ENCODE results near the gene TAF4. TPM values are rescaled to one million over a fixed set of nuclear protein-coding genes. Genes with fewer than 3 reads are reported as not detected.
"Not testable (repeated sequence)": the region's sequence is repeated elsewhere in the genome, so short reads cannot be mapped to it uniquely, and the experiment has no call there.

Gene TAF4
- total RNA-seq, 4 donors from 2014 or later: 21.1 to 40.6 (median 22.1) TPM

DNA sequence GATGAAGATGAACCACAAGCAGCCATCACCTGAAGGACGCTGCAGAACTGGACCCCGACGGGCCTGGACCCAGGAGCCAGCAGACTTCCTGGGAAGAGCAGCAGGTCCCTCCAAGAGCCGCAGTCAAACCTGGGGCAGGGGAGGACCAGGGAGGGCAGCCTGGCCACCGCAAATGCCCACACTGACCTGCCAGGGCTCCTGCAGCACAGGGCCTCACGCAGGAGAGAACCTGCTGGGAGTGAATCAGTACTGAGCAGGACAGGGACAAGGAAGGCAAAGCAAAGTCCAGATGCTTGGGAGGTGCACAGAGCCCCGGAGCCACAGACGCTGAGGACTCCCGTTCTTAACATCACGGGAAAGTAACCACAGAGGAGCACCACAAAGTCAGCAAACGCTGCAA lies 75.2 kb downstream of the TAF4 start:
- 89 to 97% methylated on average over 11 of the region's 11 CpGs for WGBS, 2 donors
- intact Hi-C loops (cut with DNase I; ENCODE audit: low total_unique reads): no loop called here
- no peak overlapping the region for H3K4me3 ChIP-seq (ENCODE audit: low read depth, poor library complexity, severe bottlenecking)
- no peak for TF ChIP-seq POLR2A (IDR thresholded peaks at IDR 0.05)
- TF ChIP-seq, protein P1, sequence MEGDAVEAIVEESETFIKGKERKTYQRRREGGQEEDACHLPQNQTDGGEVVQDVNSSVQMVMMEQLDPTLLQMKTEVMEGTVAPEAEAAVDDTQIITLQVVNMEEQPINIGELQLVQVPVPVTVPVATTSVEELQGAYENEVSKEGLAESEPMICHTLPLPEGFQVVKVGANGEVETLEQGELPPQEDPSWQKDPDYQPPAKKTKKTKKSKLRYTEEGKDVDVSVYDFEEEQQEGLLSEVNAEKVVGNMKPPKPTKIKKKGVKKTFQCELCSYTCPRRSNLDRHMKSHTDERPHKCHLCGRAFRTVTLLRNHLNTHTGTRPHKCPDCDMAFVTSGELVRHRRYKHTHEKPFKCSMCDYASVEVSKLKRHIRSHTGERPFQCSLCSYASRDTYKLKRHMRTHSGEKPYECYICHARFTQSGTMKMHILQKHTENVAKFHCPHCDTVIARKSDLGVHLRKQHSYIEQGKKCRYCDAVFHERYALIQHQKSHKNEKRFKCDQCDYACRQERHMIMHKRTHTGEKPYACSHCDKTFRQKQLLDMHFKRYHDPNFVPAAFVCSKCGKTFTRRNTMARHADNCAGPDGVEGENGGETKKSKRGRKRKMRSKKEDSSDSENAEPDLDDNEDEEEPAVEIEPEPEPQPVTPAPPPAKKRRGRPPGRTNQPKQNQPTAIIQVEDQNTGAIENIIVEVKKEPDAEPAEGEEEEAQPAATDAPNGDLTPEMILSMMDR (IDR thresholded peaks at IDR 0.05): no peak
- DNase-seq (ENCODE audit: low spot score in 2 of 2): no peak

DNA sequence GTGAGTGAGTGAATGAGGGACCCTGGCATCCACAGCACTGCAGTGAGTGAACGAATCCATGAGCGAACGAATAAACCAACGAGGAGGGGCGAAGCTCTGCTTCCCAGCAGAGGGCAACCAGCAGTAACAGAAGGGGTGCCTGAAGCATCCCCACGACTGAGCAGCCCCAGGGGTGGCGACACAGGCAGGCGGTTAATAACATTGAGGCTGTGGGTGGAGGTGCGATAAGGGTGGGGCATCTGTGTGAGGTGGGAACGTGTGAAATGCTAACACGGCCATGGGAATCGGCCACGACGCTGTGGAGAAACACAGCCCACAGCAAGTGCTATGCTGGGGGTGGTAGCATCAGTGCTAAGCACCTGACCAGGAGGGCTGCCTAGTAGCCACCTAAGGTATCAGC lies 75.9 kb downstream of the TAF4 start:
- 87 to 92% methylated on average over 14 of the region's 14 CpGs for WGBS, 2 donors
- TF ChIP-seq POLR2A (IDR thresholded peaks at IDR 0.05): no peak
- TF ChIP-seq, protein P1 (IDR thresholded peaks at IDR 0.05): no peak
- intact Hi-C loops (cut with DNase I; ENCODE audit: low total_unique reads): no loop called here
- DNase-seq (ENCODE audit: low spot score in 2 of 2): no peak
- no peak overlapping the region for H3K4me3 ChIP-seq (ENCODE audit: low read depth, poor library complexity, severe bottlenecking)

DNA sequence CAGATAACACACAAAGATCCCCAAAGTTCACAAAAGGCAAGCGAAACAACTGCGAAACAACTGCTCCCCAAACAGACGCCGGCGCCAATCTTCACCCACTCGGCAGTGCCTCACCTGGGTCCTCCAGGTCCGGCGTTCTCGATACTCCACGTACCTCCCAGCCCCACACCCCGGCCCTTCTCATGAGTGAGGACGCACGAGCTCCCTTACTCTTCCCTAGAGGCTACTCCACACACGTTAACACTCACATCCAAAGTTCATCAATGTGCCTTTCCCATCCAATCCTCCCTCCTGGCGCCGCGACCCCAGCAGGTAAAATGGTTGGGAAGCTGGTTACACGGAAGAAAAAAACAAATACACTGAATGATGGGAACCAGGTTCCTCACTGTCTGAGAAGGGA lies 77.0 kb downstream of the TAF4 start:
- no peak for TF ChIP-seq POLR2A (IDR thresholded peaks at IDR 0.05)
- TF ChIP-seq, protein P1 (IDR thresholded peaks at IDR 0.05): no peak
- DNase-seq (ENCODE audit: low spot score in 2 of 2): no peak
- H3K4me3 ChIP-seq (ENCODE audit: low read depth, poor library complexity, severe bottlenecking): no peak overlapping the region
- intact Hi-C loops (cut with DNase I; ENCODE audit: low total_unique reads): no loop called here
- WGBS, 2 donors: 96% methylated on average over 18 of the region's 18 CpGs

DNA sequence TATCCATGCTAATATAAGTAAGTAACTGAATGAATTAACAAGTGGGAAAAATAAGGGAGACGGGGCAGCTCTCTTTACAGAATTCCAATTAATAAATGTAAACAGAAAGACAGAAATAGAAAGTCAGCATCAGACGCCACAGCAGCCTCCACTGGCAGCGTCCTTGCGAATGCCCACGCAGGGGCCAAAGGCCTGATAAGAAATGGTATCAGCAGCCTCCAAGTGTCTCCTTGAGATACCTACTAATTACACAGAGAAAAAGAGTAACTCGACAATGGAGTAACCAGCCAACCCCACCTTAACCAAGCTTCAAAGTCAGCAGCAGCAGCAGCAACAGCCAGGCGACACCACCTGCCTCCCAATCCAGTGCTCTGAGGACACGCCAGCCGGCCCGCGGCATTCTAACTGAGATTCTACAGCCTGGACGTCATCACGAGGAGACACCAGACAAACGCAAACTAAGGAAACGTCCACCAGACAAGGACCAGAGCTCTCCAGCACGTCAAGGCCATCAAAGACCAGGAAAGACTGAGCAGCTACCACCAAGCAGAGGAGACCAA lies 78.8 kb downstream of the TAF4 start:
- WGBS, 2 donors: 92 to 97% methylated on average over 16 of the region's 16 CpGs

DNA sequence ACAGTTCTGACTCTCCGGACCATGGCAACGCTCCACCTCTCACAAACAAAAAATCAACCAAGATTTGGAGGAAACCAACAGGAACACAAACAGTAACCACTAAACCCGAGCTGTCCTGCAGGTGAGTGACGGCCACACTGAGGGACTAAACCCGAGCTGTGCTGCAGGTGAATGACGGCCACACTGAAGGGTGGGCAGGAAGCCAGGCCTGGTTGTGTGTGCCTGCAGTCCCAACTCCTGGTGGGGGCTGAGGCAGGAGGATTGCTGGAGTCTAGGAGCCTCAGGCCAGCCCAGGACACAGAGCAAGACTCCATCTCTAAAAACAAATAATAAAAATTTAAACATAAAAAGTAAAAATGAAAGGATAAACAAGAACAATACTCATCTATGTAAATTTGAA lies 80.6 kb downstream of the TAF4 start:
- TF ChIP-seq POLR2A (IDR thresholded peaks at IDR 0.05): no peak
- TF ChIP-seq, protein P1 (IDR thresholded peaks at IDR 0.05): no peak
- intact Hi-C loops (cut with DNase I; ENCODE audit: low total_unique reads): no loop called here
- DNase-seq (ENCODE audit: low spot score in 2 of 2): no peak
- no peak overlapping the region for H3K4me3 ChIP-seq (ENCODE audit: low read depth, poor library complexity, severe bottlenecking)
- 93 to 99% methylated on average over 6 of the region's 6 CpGs for WGBS, 2 donors

More for the DNA sequence above, 78.8 kb downstream of the TAF4 start:
- TF ChIP-seq, protein P1 (IDR thresholded peaks at IDR 0.05): no peak
- no peak for TF ChIP-seq POLR2A (IDR thresholded peaks at IDR 0.05)
- no peak for DNase-seq (ENCODE audit: low spot score in 2 of 2)
- H3K4me3 ChIP-seq (ENCODE audit: low read depth, poor library complexity, severe bottlenecking): no peak overlapping the region
- intact Hi-C loops (cut with DNase I; ENCODE audit: low total_unique reads): no loop called here

DNA sequence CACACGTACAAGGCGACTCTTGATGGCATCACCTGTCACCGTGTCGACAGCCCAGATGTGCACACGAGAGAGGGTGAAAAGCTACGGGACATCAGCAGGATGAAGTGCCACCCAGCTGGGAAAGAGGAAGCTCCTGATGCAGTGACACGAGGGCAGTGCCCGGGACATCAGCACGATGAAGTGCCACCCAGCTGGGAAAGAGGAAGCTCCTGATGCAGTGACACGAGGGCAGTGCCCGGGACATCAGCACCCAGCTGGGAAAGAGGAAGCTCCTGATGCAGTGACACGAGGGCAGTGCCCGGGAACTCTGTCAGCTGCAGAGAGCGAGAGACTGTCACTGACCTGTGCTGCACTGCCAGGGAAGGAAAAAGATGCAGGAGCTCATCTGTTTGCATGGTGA lies 81.2 kb downstream of the TAF4 start:
- 90 to 91% methylated on average over 13 of the region's 14 CpGs for WGBS, 2 donors
- DNase-seq (ENCODE audit: low spot score in 2 of 2); H3K4me3 ChIP-seq (ENCODE audit: low read depth, poor library complexity, severe bottlenecking); intact Hi-C loops (cut with DNase I; ENCODE audit: low total_unique reads): not testable (repeated sequence)
